Epithelial cell of proximal tubule (primary cell): Measurements from ENCODE around the gene CERS5. TPM values are rescaled to one million over a fixed set of nuclear protein-coding genes. Genes with fewer than 3 reads are reported as not detected.

Experiments used
- DNase-seq: peaks from one replicate; pipeline ENCODE4 v3.0.0-alpha.2; 2011; ENCODE audit warnings: low read depth
- H3K4me3 ChIP-seq: 2 replicates; pipeline ENCODE4 v1.5.1; 2011; ENCODE audit warnings: low read depth, mild to moderate bottlenecking, low read length
- CTCF ChIP-seq: conservative IDR thresholded peaks from 2 replicates; pipeline ENCODE4 v1.5.1; 2012; ENCODE audit warnings: low read depth, mild to moderate bottlenecking, low read length
- total RNA-seq: library from RNA; depleted of rRNA; stranded (reverse); fragments of >200 nt; gene quantifications from 2 replicates; pipeline ENCODE4 v1.2.3, GENCODE V29; 2015

The CERS5 gene
- total RNA-seq, 1 donor from 2014 or later = 31.1 TPM

- H3K4me3 ChIP-seq = no peak overlapping the region
- TF ChIP-seq CTCF = no peak
- no peak for DNase-seq
Measured at GRCh38 chr12:50142993-50143392, 24.2 kb downstream of the CERS5 start.

- DNase-seq = no peak
- TF ChIP-seq CTCF = peak; percentile 76
- H3K4me3 ChIP-seq = no peak overlapping the region
Measured at GRCh38 chr12:50132505-50133135, 34.5 kb downstream of the CERS5 start.

GRCh38 chr12:50129290-50129689 is 37.9 kb downstream of the CERS5 start:
- TF ChIP-seq CTCF = no peak
- H3K4me3 ChIP-seq = no peak overlapping the region
- no peak for DNase-seq

GRCh38 chr12:50127546-50127945 is 39.6 kb downstream of the CERS5 start:
- no peak for DNase-seq
- no peak for TF ChIP-seq CTCF
- no peak overlapping the region for H3K4me3 ChIP-seq

- H3K4me3 ChIP-seq = no peak overlapping the region
- no peak for TF ChIP-seq CTCF
- no peak for DNase-seq
Measured at GRCh38 chr12:50123203-50123602, 44.0 kb downstream of the CERS5 start.

- DNase-seq = no peak
- no peak for TF ChIP-seq CTCF
- no peak overlapping the region for H3K4me3 ChIP-seq
Measured at GRCh38 chr12:50121641-50122040, 45.5 kb downstream of the CERS5 start.

- no peak overlapping the region for H3K4me3 ChIP-seq
- TF ChIP-seq CTCF = no peak
- no peak for DNase-seq
Measured at GRCh38 chr12:50120953-50121352, 46.2 kb downstream of the CERS5 start.
